GM21515 (cell line): ENCODE results near the gene UIMC1.

Experiments used
- ATAC-seq: cut with Tn5 transposase; IDR thresholded peaks from one replicate; pipeline ENCODE4 v1.9.1; 2021; ENCODE audit not compliant: unreplicated experiment

UIMC1 gene

GRCh38 chr5:176887252-176887849, 119.2 kb downstream of the UIMC1 start:
- ATAC-seq, result no peak

- ATAC-seq, result no peak
These were observed 120.0 kb downstream of the UIMC1 start for GRCh38 chr5:176886336-176887251.

DNA sequence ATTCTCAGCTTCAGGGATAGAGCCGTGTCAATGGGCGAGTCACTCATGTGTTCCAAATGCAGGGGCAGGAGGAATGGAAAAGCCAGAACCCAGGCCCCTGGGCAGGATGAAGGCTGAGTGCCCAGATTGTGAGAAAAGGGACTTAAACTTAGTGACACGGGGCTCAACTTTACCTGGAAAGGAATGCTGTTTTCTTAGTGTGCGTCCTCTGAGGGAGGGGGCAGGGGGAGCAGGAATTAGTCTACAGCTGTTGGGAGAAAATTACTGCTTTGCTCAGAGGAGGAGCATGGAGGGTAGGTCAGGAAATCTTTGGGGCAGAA, 122.0 kb downstream of the UIMC1 start:
- ATAC-seq, result no peak

- no peak for ATAC-seq
These were observed 122.6 kb downstream of the UIMC1 start for GRCh38 chr5:176883700-176884570.

- no peak for ATAC-seq
These were observed 124.0 kb downstream of the UIMC1 start for GRCh38 chr5:176882567-176882903.

DNA sequence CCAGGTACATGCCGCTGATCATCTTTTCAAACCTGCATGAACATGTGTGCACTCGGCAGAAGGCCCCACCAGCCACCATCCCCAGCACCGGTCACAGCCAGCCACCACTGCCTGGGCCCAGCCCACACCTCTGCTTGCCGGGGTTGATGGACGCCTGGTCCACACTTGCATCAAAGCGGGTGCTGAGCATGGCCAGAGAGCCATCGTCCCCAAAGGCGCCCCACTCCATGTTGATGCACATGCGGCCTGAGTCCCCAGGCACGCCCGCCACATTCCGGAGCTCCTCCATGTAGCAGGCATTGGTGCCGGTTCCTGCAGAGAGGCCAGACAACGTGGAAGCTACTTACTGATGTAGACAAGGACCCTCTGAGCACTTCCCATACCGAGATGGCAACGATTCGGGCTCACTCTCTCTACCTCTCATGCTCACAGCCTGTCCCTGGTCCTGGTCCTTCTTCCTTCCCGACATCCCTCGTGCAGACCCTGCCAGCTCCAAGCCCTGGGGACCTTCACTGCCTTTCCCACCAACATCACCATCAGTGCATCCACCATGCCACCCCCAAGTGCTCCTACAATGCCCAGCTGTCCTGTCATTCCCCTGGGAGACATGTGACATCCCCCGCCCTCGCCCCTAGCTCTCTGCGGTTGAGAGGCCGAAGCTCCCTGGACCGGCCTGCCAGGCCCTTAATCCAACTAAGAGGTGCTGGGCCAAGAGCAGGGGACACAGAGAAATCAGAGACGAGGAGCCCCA, 124.6 kb downstream of the UIMC1 start:
- ATAC-seq, result no peak

GRCh38 chr5:176881021-176881749, 125.4 kb downstream of the UIMC1 start:
- no peak for ATAC-seq

DNA sequence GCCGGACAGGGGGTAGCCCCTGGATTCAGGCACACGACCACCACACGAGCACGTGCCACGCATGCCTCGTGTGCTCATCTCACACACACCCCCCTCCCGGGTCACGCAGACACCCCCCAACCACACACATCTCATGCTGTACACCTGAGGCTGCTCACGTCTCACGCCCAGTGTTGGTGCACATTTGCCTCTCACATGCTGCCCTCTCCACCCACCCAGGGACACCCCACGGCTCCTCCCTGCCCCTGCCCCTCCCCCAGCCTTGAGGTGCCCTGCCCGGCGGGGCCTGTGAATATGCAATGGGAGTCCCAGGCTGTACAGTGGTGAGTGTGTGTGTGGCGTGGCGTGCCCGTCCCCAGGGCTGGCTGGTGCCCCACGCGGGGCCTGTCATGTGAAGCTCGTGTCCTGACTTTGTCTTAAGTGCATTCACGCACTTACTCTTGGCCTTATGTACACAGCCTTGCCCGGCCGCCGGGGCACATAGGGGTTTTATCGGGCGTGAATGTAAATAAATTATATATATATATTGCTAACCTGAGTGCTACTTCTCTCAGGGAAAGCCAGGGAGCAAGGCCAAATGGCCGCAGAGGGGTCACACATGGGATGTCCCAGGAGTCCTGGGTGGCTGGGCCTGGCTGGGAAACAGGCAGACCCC, 126.1 kb downstream of the UIMC1 start:
- no peak for ATAC-seq

- ATAC-seq, result no peak
These were observed 126.8 kb downstream of the UIMC1 start for GRCh38 chr5:176879663-176880361.

- no peak for ATAC-seq
These were observed 127.5 kb downstream of the UIMC1 start for GRCh38 chr5:176878906-176879662.

GRCh38 chr5:176878463-176878862, 128.1 kb downstream of the UIMC1 start:
- no peak for ATAC-seq

DNA sequence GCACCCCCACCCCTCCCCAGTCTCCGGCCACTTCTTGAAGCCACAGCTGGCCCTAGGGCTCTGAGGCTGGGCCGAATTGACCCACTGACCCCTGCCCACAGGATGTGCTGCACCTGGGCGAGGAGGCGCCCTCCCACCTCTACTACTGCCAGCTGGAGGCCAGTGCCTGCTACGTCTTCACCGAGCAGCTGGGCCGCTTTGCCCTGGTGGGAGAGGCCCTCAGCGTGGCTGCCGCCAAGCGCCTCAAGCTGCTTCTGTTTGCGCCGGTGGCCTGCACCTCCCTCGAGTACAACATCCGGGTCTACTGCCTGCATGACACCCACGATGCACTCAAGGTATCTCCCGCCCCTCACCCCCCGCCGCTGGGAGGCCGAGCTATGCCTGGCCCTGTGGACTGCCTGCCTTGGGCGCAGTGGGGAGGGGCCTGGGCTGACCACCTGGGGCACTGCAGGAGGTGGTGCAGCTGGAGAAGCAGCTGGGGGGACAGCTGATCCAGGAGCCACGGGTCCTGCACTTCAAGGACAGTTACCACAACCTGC, 128.7 kb downstream of the UIMC1 start:
- no peak for ATAC-seq

DNA sequence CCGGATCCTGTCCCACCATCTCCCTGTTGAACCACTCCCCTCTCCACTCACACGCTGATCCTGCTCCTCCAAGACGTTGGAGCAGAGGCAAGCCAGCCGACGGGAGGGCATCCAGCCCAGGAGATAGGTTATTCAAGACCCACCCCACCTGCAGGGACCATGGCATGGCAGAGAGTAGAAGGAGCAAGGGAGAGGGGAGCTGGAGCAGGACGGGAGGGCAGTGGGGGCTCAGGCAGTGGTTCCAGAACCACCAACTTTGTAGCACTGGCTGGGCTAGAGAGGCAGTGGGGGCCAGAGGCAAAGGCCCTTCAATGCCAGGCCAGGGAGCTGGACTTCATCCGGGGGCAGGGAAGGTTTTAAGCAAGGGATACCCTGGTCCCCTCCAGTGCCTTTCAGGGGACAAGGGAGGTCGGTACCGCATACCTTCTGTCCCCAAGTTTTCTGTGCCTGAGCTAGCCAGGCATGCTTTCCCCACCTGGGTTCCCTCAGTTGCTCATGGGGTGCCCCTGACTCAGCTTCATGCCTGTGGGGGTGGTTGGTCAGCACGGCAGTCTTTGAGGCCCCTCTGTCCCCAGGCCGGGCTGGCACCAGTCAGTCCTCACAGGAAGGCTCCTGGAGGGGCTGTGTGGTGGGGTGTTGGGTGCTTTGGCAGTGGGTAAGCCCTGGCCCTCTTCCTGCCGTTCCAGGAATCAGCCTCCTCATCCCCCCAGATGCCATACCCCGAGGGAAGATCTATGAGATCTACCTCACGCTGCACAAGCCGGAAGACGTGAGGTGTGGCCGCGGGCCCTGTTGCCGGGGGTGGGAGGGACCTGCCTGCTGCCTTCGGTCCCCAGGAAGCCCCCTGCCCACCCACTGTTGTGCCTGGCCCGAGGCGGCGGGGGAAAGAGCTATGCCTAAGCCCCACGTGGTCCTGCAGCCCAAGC, 129.8 kb downstream of the UIMC1 start:
- ATAC-seq, result no peak

- no peak for ATAC-seq
These were observed 130.6 kb downstream of the UIMC1 start for GRCh38 chr5:176875783-176876505.

GRCh38 chr5:176875014-176875550, 131.5 kb downstream of the UIMC1 start:
- no peak for ATAC-seq

- ATAC-seq, result no peak
These were observed 132.3 kb downstream of the UIMC1 start for GRCh38 chr5:176874198-176874780.
